Natural killer cell (primary cell): Measurements from ENCODE around the gene UBALD2. TPM values are rescaled to one million over a fixed set of nuclear protein-coding genes. Genes with fewer than 3 reads are reported as not detected.
A peak's percentile ranks its signal among the peaks of the same experiment; 100 is the strongest.

Experiments used
- ATAC-seq, 3 donors: fragments of 150-1000 bp in 2 of 3; fragments of 200-7000 bp in 1 of 3; cut with Tn5 transposase; 1 replicate in 1 of 3; 2 replicates in 2 of 3; pipeline ENCODE4 v1.10.0; 2021; ENCODE audit warnings: mild to moderate bottlenecking in 2 of 3, moderate library complexity in 2 of 3
- DNase-seq, 2 donors: peaks; one replicate each; pipeline versions ENCODE4 v3.0.0 to v3.0.0-alpha.2; 2013 to 2021; ENCODE audit warnings: mixed read lengths in 1 of 2
- H3K27ac ChIP-seq: one replicate; pipeline ENCODE4 v1.5.1; 2013; ENCODE audit warnings: mild to moderate bottlenecking, low read length
- H3K27me3 ChIP-seq: one replicate; pipeline ENCODE4 v1.6.1; 2013; ENCODE audit warnings: low read length; ENCODE audit not compliant: control insufficient read depth, insufficient read depth
- H3K36me3 ChIP-seq: one replicate; pipeline ENCODE4 v1.6.1; 2013; ENCODE audit warnings: low read length; ENCODE audit not compliant: control insufficient read depth, insufficient read depth
- H3K4me1 ChIP-seq: one replicate; pipeline ENCODE4 v1.6.1; 2013; ENCODE audit warnings: low read length; ENCODE audit not compliant: control insufficient read depth, insufficient read depth
- H3K4me3 ChIP-seq: one replicate; pipeline ENCODE4 v1.5.1; 2013; ENCODE audit warnings: low read length
- H3K9me3 ChIP-seq: one replicate; pipeline ENCODE4 v1.6.1; 2013; ENCODE audit warnings: low read length; ENCODE audit not compliant: control insufficient read depth, insufficient read depth
- H3K27ac Mint-ChIP-seq, 2 donors: one replicate each; pipeline ENCODE4 v1.8.0; 2022; ENCODE audit warnings: mild to moderate bottlenecking in 2 of 2, mixed read lengths in 2 of 2, moderate library complexity in 1 of 2
- H3K27me3 Mint-ChIP-seq, 2 donors: one replicate each; pipeline ENCODE4 v1.8.0; 2022; ENCODE audit warnings: low read depth in 2 of 2, mixed read lengths in 2 of 2
- H3K36me3 Mint-ChIP-seq: one replicate; pipeline ENCODE4 v1.8.0; 2022; ENCODE audit warnings: mixed read lengths
- H3K4me1 Mint-ChIP-seq, 2 donors: one replicate each; pipeline ENCODE4 v1.8.0; 2022; ENCODE audit warnings: mixed read lengths in 2 of 2
- H3K4me3 Mint-ChIP-seq: one replicate; pipeline ENCODE4 v1.8.0; 2022; ENCODE audit warnings: mild to moderate bottlenecking, moderate library complexity, mixed read lengths
- H3K9me3 Mint-ChIP-seq, 2 donors: one replicate each; pipeline ENCODE4 v1.8.0; 2022; ENCODE audit warnings: mixed read lengths in 2 of 2
- WGBS: methylation state at CpG from one replicate; pipeline ENCODE4 v1.1.7; 2013; ENCODE audit warnings: missing lambda C conversion rate; ENCODE audit not compliant: insufficient coverage; 5-methylcytosine and 5-hydroxymethylcytosine counted together
- intact Hi-C: fragments of 100-400 bp; cut with micrococcal nuclease; formaldehyde crosslinking; loops from one replicate; pipeline ENCODE4 v1.14.2; 2022
- total RNA-seq, 4 donors: library from RNA; stranded (reverse); fragments of 120-200 nt in 1 of 4; gene quantifications; one replicate each; pipeline versions ENCODE4 v1.2.3 to v1.2.4, GENCODE V29; 2013 to 2022
- TF ChIP-seq, protein P1 (sequence below): fragments of 200-600 bp; IDR thresholded peaks from one replicate; pipeline ENCODE4 v1.8.0; 2022; ENCODE audit warnings: antibody characterized with exemption

Gene UBALD2
- total RNA-seq, 3 donors from 2014 or later (not counting 1 experiment from before 2014, with no cell fraction given): 171 to 287 (median 189) TPM

GRCh38 chr17:76276069-76276431 is 10.9 kb downstream of the UBALD2 start:
- H3K4me3 Mint-ChIP-seq: no peak overlapping the region
- ATAC-seq: no peak
- intact Hi-C loops: loop anchor here (5.0 kb wide), 1 partner anchor 34 kb away; the partner anchor contains the start of gene RNF157
- H3K27me3 Mint-ChIP-seq: no peaks in the 10 kb centered on the region
- no peaks in the 10 kb centered on the region for H3K36me3 ChIP-seq
- H3K36me3 Mint-ChIP-seq: no peaks in the 10 kb centered on the region
- H3K27me3 ChIP-seq: no peaks in the 10 kb centered on the region
- H3K4me3 ChIP-seq: no peak overlapping the region
- H3K4me1 ChIP-seq: peaks cover 43% of the 10 kb centered on the region
- TF ChIP-seq, protein P1, sequence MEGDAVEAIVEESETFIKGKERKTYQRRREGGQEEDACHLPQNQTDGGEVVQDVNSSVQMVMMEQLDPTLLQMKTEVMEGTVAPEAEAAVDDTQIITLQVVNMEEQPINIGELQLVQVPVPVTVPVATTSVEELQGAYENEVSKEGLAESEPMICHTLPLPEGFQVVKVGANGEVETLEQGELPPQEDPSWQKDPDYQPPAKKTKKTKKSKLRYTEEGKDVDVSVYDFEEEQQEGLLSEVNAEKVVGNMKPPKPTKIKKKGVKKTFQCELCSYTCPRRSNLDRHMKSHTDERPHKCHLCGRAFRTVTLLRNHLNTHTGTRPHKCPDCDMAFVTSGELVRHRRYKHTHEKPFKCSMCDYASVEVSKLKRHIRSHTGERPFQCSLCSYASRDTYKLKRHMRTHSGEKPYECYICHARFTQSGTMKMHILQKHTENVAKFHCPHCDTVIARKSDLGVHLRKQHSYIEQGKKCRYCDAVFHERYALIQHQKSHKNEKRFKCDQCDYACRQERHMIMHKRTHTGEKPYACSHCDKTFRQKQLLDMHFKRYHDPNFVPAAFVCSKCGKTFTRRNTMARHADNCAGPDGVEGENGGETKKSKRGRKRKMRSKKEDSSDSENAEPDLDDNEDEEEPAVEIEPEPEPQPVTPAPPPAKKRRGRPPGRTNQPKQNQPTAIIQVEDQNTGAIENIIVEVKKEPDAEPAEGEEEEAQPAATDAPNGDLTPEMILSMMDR: no peak
- no peaks in the 10 kb centered on the region for H3K9me3 Mint-ChIP-seq
- peaks cover 1 to 22% of the 10 kb centered on the region in 2 donors for H3K4me1 Mint-ChIP-seq
- no peak overlapping the region for H3K27ac ChIP-seq
- WGBS: 69% methylated on average over 8 of the region's 11 CpGs
- H3K9me3 ChIP-seq: no peaks in the 10 kb centered on the region
- peak overlapping the region; percentile 46 to 65 for H3K27ac Mint-ChIP-seq
- DNase-seq: no peak

GRCh38 chr17:76276461-76277299 is 11.5 kb downstream of the UBALD2 start:
- Histone ChIP-seq H3K4me3 (no peak overlapping the region), H3K9me3 (no peaks in the 10 kb centered on the region), H3K36me3 (no peaks in the 10 kb centered on the region), H3K27me3 (no peaks in the 10 kb centered on the region), H3K27ac (no peak overlapping the region), H3K4me1 (peaks cover 37% of the 10 kb centered on the region)
- intact Hi-C loops: loop anchor here (5.0 kb wide), 1 partner anchor 34 kb away; the partner anchor contains the start of gene RNF157
- DNase-seq (no peak), ATAC-seq (no peak)
- no peaks in the 10 kb centered on the region for H3K9me3 Mint-ChIP-seq
- peak overlapping the region; percentile 46 to 65 for H3K27ac Mint-ChIP-seq
- H3K27me3 Mint-ChIP-seq: no peaks in the 10 kb centered on the region
- no peak overlapping the region for H3K4me3 Mint-ChIP-seq
- H3K4me1 Mint-ChIP-seq: peaks cover 0 to 15% of the 10 kb centered on the region in 2 donors
- 96% methylated on average over 19 of the region's 19 CpGs for WGBS
- no peaks in the 10 kb centered on the region for H3K36me3 Mint-ChIP-seq
- TF ChIP-seq, protein P1: no peak

DNA sequence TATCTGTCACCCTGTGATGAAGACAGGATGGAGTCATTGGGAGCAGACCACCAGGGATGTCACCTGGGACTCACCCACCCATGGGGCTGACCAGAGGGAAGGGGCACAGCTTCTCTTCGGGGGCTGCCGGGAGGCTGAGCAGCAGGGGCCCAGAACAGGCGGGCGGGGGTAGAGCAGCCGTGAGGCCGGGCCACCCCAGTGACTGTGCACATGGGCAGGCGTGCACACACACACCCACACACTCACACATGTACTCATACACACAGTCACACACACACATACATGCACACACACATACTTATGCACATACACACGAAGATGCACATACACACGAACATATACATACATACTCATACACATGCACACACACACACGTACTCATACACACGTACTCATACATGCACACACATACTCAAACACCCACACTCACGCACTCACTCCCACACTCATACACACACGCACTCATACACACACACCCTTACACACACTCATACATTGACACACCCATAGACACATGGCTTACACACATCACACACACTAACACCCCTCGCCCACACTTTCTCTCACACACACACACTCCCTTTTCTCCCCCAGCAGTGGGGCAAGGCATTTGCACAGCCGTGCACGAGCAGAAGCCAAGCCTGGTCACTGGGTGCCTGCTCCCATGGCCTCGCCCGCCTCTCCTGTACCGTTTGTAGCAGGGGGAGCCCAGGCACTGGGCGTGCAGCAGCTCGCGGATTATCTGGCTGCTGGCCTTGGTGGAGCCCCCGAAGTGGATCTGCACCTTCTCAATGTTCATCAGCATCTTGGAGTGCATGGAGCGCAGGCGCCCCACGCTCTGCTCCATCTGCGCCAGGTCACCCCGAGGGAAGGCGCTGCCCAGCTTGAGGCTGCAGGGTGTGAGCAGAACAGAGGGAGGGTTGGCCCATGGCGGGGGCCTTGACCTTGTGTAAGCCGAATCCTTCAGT is 12.4 kb downstream of the UBALD2 start:
- Mint-ChIP-seq H3K4me3 (no peak overlapping the region), H3K27me3 (no peaks in the 10 kb centered on the region), H3K9me3 (no peaks in the 10 kb centered on the region), H3K4me1 (peaks cover 0 to 9% of the 10 kb centered on the region in 2 donors), H3K36me3 (no peaks in the 10 kb centered on the region), H3K27ac (no peak overlapping the region)
- DNase-seq: no peak
- H3K4me3 ChIP-seq: no peak overlapping the region
- no peak overlapping the region for H3K27ac ChIP-seq
- intact Hi-C loops: loop anchor here (5.0 kb wide), 1 partner anchor 35 kb away; the partner anchor contains the start of gene RNF157
- ATAC-seq: no peak
- H3K9me3 ChIP-seq: no peaks in the 10 kb centered on the region
- H3K36me3 ChIP-seq: no peaks in the 10 kb centered on the region
- WGBS: 94% methylated on average over 31 of the region's 31 CpGs
- peaks cover 28% of the 10 kb centered on the region for H3K4me1 ChIP-seq
- H3K27me3 ChIP-seq: no peaks in the 10 kb centered on the region
- TF ChIP-seq, protein P1: no peak
